HuH-7.5 (cell line): ENCODE data around the gene BICDL2.
"Not testable (repeated sequence)": the region's sequence is repeated elsewhere in the genome, so short reads cannot be mapped to it uniquely, and the experiment has no call there.

Source experiments
- DNase-seq: peaks from one replicate; pipeline ENCODE4 v3.0.0; 2011; ENCODE audit warnings: low spot score

The BICDL2 gene, protein sequence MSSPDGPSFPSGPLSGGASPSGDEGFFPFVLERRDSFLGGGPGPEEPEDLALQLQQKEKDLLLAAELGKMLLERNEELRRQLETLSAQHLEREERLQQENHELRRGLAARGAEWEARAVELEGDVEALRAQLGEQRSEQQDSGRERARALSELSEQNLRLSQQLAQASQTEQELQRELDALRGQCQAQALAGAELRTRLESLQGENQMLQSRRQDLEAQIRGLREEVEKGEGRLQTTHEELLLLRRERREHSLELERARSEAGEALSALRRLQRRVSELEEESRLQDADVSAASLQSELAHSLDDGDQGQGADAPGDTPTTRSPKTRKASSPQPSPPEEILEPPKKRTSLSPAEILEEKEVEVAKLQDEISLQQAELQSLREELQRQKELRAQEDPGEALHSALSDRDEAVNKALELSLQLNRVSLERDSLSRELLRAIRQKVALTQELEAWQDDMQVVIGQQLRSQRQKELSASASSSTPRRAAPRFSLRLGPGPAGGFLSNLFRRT

DNA sequence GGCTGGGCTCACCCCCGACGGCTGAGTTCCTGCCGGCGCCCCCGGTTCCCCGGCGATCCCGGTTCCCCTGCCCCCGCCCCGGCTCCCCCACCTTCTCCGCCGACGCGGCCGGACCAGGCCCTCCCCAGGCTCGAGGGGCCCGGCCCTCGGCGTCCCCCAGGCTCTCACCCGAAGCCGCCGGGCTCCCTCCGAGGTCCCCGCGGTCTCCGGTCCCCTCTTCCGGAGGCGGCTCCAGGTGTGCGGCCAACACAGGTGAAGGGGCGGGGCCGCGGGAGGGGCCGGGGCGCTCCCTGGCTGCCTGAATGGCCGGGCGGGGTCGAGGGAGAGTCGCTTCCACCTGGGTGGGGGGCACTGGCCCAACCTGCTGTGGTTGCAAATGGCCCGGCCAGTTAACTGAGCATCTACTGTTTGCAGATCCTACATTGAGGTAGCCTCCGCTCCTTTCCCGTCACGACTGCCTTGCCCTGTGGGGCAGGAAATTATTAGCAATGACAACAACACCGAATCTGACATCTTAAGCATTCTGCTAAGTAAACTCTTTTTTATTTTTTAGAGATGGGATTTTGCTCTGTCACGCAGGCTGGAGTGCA lies at the start of gene BICDL2:
Gene BICDL2, minus strand, starts transcription at position 219 of the 590 bp plus-strand sequence. CDS start 1,448 bp downstream, outside the sequence.
- no peak for DNase-seq

DNA sequence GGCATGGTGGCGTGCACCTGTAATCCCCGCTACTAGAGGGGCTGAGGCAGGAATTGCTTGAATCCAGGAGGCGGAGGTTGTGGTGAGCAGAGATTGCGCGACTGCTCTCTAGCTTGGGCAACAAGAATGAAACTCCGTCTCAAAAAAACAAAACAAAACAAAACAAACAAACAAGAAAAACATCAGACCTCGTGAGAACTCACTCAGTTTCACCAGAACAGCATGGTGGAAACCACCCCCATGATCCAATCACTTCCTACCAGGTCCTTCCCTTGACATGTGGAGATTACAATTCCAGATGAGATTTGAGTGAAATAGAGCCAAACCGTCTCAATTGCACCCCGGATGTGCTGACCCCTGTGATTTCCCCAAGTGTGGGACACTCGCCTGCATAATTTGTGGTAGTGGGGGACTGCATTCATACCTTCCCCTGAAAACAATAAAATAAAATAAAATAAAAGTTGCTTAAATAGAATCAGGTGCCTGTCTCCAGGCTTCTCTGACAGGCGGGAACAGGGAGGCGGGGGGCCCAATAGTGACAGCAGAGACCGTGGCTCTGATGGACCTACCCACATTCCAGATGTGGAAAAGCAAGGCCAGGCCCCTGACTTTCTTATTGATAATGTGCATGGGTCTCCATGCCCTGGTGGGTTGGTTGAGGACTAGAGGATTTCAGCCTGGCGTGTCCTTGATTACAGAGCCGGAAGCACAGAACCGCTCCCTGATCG lies 49.3 kb upstream of the BICDL2 start:
- no peak for DNase-seq

DNA sequence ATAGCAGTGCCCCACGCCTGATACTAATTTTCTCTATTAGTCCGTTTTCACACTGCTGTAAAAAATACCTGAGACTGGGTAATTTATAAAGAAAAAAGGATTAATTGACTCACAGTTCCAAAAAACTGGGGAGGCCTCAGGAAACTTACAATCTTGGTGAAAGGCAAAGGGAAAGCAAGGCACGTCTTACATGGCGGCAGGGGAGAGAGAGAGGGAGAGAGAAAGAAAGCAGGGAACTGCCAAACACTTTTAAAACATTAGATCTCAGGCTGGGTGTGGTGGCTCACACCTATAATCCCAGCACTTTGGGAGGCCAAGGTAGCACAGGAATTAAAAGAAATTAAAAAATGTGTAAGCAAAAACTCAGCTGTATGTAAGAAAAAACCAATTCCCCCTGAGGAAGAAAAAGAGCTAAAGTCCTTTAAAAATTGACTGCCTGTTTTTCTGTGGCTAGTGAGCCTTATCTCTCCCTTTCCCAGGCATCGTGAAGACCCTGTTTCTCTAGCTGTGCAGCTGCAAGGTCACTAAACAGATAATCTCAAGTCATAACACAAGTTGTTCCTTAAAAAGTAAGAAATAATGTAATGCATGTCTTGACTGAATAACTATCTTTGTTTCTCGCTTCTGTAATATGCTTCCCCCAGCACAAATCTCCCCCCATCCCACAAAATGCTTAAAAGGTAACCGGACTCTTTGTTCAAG lies 48.4 kb upstream of the BICDL2 start:
- no peak for DNase-seq

DNA sequence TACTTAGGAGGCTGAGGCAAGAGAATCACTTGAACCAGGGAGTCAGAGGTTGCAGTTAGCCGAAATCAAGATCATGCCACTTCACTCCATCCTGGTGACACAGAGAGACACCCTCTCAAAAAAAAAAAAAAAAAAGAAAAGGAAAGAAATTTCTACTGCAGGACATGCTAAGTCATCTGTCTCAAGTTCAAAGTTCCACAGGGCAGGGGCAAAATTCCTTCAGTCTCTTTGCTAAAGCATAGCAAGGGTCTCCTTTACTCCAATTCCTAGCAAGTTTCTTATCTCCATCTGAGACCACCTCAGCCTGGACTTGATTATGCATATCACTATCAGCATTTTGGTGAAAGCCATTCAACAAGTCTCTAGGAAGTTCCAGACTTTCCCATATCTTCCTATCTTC lies 47.7 kb upstream of the BICDL2 start:
- no peak for DNase-seq

DNA sequence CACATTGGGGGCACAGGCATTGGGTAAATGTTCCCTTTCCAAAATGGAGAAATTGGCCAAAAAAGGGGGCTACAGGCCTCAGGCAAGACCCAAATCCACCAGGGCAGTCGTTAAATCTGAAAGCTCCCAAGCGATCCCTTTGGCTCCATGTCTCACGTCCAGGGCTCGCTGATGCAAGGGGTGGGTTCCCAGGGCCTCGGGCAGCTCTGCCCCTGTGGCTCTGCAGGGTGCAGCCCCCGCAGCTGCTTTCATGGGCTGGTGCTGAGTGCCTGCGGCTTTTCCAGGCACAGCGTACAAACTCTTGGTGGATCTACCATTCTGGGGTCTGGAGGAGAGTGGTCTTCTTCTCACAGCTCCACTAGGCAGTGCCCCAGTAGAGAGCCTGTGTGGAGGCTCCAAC lies 46.7 kb upstream of the BICDL2 start:
- not testable (repeated sequence) for DNase-seq

DNA sequence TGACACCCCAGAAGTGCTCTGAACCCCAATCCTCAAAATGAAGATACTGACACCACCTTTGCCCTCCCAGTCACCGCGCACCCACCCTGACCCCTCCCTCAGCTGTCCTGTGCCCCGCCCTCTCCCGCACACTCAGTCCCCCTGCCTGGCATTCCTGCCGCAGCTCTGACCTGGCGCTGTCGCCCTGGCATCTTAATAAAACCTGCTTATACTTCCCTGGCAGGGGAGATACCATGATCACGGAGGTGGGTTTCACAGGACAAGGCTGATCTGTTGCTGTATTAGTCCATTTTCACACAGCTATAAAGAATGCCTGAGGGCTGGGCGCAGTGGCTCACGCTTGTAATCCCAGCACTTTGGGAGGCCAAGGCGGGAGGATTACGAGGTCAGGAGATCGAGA lies 45.2 kb upstream of the BICDL2 start:
- not testable (repeated sequence) for DNase-seq

DNA sequence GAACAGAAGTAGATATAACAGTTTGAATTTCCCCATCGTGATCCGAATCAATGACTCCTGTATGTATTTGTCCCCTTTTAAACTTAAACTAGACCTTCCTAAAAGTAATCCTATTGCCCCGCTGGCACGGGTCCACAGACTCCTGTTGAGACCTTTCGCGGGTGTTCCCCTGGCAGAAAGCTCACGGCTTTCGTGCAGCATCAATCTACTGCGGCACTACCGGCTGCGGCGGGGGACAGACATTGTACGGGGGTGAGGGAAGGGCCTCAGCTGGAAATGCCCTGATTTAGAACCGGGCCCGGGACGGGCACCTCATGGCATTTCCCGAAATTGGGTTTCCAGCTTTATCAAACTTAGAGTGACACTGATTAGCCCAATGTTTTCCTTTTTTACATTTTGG lies 43.3 kb upstream of the BICDL2 start:
- no peak for DNase-seq

DNA sequence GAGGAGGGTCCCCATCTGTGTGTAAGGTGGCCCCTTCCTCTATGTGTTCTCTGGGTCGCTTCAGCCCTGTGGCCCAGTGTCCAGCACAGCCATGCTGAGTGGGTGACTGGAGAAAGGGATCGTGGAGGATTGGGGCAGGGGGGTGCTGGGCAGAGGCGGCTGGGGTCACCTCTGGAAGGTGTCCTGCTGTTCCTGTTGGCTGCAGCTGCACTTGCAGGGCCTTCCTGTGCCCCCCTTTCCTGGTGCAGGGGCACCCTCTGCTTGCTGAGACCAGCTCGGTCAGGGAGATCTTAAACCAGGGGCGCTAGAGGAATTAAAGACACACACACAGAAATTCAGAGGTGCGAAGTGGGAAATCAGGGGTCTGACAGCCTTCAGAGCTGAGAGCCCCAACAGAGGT lies 39.8 kb upstream of the BICDL2 start:
- no peak for DNase-seq

DNA sequence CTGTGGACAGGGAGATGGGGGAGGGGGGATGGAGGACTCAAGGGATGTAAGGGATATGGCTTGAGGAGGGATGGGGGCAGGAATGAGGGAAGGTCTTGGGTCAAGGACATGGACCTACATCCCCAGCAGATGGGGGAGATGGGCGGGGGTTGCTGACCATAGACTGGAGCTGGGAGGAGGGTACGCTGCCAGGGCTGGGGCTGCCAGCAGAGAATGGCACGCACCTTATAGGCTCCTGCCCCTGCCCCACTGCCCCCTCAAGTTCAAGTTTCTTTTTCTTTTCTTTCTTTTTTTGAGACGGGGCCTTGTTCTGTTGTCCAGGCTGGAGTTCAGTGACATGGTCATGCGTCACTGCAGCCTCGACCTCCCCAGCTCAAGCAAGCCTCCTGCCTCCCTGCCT lies 39.2 kb upstream of the BICDL2 start:
- not testable (repeated sequence) for DNase-seq

DNA sequence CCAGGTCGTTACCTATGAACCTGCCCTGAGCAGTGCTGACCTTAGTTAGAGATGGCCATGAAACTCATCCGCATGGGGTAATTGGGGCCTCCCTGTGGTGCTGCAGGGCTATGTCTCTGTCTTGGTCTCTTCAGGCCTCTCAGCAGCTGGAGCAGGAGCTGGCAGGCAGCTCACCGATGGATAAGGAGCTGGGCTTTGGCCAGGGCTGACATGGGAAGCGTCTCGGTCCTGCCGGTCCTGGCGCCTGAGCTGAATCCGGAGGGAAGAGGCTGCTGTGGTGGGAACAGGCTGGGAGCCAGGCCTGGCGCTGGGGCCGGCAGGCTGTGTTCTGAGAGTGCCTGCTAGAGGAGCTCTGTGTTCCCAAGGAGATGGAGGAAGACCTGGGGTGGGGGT lies 38.8 kb upstream of the BICDL2 start:
- DNase-seq = no peak

DNA sequence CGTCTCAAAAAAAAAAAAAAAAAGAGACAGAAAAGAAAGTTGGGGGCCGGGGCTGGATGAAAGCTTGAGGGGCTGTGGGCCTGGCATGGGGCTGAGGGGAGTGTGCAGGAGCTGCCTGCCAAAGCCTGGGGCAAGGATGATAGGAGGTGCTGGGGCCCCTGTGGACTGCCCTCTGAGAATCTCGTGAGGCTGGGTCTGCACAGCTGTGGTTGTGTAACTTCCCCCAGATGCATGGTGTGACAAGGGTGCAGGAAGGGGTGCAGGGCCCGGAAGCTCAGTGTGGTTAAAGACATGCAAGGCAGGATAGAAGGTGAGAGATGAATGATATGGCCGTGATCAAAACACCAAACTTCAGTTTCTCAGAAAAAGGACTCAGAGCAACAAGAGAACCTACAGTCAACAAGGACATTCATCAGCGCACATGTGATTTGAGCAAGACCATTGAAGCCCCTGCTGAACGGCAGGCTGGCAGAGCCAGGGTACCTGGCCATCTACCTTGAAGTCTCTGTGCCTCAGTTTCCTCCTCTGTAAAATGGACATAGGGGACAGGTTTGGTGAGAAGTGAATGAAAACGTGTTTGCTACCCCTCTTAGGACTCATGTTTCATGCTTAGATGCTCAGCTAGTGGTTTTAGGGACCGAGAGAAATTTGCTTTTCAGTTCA lies 38.2 kb upstream of the BICDL2 start:
- no peak for DNase-seq

DNA sequence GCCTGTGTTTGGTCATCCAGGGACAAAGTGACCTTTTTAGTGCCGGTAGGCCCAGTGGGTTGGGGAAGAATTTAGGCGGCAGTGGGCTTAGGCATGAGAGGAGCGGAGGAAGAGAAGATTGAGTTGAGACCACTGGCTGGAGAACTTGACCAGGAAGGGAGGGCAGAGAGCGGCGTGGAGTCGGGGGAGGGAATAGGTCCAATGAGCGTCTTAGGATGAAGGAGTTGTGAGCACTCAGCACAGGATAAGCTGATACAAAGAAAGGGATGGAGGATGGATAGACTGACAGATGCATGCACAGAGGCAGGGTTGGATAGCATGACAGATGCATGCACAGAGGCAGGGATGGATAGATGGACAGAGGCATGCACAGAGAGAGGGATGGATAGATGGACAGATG lies 36.7 kb upstream of the BICDL2 start:
- no peak for DNase-seq

DNA sequence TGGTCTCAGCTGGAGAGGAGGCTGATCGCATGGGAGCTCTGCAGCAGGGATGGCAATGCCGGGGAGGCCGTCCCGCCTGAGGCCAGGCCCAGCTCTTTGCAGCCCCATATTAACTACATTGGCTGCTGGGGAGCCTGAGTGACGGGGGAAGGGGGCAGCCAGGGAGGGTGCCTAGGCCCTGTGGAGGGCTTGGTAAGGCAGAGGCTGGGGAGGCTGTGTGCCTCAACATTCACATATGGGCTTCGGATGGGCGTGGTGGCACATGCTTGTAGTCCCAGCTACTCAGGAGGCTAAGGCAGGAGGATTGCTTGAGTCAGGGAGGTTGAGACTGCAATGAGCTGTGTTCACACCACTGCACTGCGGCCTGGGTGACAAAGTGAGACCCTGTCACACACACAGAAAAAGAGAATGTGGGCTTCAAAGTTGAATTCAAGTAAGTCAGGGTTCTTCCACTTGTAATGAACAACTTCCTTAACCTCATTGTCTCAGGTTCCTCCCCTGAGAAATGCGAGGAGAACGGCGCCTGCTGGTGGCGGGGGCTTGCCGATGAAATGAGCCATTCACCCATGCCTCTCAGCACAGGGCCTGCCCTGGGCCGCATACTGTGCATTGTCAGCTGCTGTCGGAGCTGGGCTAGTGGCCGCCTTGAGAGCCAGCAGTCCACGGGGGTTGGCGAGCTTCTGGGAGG lies 36.0 kb upstream of the BICDL2 start:
- not testable (repeated sequence) for DNase-seq

DNA sequence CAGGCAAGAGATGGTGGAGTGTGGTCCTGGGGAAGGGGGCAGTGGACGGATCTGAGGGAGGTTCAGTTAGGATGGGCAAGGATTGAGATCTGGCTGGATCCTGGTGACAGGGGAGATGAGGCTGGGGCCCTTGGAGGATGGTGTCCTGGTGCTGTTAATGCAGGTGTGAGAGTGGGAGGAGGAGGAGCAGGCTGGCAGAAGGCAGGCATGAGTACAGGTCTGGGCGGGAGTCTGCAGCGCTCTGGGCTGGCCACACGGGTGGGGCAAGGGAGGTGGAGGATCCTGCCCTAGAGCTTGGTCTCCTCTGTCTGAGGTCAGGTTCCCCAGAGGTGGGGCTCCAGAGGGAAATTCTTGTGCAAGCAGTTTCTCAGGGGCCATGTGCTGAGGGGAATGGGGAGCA lies 35.4 kb upstream of the BICDL2 start:
- DNase-seq = not testable (repeated sequence)

DNA sequence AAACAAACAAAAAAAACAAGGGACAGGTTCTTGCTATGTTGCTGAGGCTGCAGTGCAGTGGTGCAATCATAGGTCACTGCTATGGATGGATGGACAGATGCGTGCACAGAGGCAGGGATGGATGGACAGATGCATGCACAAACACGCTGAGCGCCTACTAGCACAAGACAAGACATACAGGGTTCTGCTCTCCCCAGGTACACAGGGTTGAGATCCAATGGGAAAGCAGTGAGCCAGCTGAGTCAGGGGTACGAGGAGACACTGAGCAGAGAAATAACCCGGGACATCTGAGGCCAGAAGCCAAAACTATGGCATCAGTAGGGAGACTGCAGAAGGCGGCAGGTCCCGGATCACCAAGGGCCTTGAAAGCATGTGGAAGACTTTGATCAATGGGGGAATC lies 34.9 kb upstream of the BICDL2 start:
- no peak for DNase-seq

DNA sequence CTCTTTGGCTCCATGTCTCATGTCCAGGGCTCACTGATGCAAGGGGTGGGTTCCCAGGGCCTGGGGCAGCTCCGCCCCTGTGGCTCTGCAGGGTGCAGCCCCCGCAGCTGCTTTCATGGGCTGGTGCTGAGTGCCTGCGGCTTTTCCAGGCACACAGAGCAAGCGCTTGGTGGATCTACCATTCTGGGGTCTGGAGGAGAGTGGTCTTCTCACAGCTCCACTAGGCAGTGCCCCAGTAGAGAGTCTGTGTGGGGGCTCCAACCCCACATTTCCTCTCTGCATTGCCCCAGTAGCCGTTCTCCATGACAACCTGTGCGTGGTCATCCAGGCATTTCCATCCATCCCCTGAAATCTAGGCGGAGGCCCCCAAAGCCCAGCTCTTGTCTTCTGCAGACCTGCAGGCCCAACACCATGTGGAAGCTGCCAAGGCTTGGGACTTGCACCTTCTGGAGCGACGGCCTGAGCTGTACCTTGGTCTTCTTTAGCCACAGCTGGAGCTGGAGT lies 33.9 kb upstream of the BICDL2 start:
- DNase-seq = no peak

DNA sequence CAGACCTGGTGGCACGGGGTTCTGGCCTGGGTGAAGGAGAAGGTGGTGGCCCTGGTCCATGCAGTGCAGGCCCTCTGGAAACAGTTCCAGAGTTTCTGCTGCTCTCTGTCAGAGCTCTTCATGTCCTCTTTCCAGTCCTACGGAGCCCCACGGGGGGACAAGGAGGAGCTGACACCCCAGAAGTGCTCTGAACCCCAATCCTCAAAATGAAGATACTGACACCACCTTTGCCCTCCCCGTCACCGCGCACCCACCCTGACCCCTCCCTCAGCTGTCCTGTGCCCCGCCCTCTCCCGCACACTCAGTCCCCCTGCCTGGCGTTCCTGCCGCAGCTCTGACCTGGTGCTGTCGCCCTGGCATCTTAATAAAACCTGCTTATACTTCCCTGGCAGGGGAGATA lies 32.4 kb upstream of the BICDL2 start:
- not testable (repeated sequence) for DNase-seq

DNA sequence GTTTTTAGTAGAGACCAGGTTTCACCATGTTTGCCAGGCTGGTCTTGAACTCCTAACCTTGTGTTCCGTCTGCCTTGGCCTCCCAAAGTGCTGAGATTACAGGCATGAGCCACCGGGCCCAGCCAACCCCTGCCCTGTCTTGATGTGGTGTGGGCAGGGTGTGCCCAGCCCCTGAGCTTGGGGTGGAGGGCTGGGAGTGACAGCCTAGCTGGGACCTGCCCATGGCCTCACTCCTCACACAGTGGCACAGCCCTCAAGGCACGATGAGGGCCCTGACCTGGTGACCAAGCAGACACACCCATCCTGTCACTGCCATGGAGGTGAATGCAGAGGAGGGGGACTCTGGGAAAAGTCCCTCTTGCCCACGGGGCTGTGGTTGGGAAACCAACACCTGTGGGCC lies 31.7 kb upstream of the BICDL2 start:
- no peak for DNase-seq

DNA sequence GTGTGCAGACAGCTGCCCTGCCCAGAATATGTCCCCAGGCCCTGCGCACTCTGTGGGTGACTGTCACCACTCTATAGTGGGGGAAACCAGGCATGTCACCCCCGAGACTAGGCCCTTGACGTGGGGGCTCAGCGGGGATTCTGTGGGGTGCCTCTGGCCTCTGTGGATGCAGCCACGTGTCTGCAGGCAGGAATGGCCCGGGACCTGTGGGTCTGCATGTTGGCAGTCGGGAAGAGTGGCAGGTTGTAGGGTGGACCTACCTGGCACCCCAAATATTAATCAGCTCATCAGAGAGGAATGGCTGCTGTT lies 29.6 kb upstream of the BICDL2 start:
- DNase-seq = no peak

DNA sequence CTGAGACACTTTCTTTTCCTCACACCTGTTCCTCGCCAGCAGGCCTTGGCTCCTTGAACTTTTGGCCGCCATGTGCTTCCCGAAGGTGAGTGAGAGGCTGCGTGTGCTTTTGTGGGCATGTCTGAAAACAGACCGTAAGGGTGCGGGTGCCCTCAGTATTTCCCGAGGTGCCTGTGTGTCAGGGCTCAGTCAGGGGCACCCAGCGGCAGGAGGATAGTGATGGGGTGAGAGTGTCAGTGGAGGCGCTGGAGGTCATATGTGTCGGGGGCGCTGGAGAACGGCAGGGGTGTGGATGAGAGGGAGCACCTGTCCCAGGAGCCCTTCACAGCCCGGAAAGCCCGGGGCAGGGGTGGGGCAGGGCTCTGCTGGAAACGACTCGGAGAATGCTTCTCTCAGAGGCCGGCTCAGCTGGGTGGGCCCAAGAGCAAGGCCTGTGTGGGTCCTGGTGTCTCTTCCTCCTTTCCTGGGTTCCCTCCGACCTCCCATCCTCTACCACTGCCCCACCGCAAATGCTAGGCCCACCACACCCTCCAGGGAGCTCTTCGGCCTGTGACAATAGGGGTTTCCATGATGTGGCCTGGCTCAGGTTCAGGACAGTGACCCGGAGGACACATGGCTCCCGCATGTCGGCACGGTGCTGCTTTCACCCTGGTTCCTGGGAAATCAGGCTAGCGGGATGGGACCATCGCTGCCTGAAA lies 29.1 kb upstream of the BICDL2 start:
- no peak for DNase-seq
